GM18951 (cell line): Measurements from ENCODE around the gene ASXL1.
"Not testable (repeated sequence)": the region's sequence is repeated elsewhere in the genome, so short reads cannot be mapped to it uniquely, and the experiment has no call there.

ENCODE experiments used
- POLR2A ChIP-seq: IDR thresholded peaks from 4 replicates; pipeline ENCODE4 v1.6.1; 2011; ENCODE audit warnings: mild to moderate bottlenecking; ENCODE audit not compliant: insufficient read length, insufficient read depth; ENCODE audit errors: extremely low read depth
- in situ Hi-C: fragments of 300-500 bp; cut with MboI; formaldehyde crosslinking; loops from one replicate; pipeline ENCODE4 v1.12.0; 2022; ENCODE audit warnings: low sequenced_read_pairs, mixed read lengths, inconsistent platforms; ENCODE audit not compliant: unreplicated experiment

Gene ASXL1

DNA sequence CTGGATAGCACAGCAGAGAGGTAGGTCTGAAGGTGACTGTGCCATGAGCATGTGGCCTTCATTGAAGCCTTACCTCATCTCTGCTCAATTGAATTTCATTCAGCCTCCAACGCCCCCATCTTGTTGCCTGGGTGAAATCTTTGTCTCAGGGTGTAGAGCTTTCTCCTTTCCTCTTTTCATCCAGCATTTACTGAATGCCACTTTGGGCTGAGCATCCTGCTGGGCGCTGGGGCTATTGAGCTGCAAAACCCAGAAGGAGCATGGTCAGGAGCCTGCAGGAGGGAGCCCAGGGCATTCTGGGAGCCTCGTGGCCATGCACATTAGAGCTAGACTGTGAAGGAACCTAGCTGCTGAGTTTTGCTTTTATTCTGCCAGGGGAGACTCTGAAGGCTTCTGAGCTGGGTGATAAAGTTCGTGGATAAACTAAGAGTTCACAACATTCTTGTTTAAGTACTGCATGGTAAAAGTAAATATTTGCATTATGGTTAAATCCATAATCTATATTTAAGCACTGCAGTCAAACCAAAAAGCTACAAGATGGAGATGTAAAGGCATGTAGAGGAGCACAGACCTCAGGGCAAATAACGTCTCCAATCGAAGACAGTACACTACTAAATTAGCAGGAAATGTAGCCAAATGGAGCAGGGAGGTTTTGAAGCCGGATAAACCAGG, 13.2 kb upstream of the ASXL1 start:
- in situ Hi-C loops = no loop called here

DNA sequence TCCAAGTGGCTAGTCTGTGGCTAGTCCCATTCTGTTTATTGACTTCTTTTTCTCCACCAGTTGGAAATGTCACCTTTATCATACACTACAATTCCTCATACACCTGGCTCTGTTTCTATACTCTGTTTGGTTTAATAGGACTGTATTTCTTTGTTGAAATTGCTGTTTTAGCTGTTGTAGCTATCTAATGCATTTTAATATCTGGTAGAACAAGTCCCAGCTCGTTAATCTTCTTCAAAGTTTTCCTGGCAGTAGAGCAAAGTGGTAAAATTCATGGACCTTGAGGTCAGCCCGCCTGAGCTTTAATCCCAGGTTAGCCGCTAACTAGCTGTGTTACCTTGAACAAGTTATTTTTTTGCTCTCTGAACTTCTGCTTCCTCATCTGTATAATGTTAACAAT, 9.9 kb upstream of the ASXL1 start:
- TF ChIP-seq POLR2A = no peak
- in situ Hi-C loops = no loop called here

More for the DNA sequence above, 13.2 kb upstream of the ASXL1 start:
- TF ChIP-seq POLR2A = no peak

GRCh38 chr20:32350421-32350820, 7.7 kb upstream of the ASXL1 start:
- in situ Hi-C loops = no loop called here
- TF ChIP-seq POLR2A = no peak

- TF ChIP-seq POLR2A = no peak
- in situ Hi-C loops = no loop called here
Measured at GRCh38 chr20:32352121-32352720, 5.9 kb upstream of the ASXL1 start.

DNA sequence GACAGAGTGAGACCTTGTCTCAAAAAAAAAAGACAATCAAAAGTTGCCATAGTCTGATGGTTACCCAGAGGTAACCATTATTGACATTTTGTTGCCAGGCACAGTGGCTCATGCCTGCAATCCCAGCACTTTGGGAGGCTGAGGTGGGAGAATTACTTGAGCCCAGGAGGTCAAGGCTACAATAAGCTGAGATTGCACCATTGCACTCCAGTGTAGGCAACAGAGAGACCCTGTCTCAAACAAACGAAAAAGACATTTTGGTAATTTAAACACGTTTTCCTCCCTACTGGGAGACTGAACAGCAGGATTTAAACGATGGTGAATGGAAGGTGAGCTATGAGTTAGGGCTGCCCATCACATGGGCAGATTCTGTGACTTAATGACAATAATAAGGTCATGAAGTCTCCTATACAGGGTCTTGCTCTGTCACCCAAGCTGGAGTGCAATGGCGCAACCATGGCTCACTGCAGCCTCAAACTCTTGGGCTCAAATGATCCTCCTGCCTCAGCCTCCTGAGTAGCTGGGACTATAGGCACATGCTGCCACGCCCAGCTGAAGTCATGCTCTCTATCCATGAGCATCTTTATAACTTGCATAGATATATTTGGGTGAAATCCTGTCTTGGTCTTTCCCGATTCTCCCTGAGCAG, 4.2 kb upstream of the ASXL1 start:
- TF ChIP-seq POLR2A = no peak
- in situ Hi-C loops = no loop called here

- TF ChIP-seq POLR2A = no peak
- in situ Hi-C loops = no loop called here
Measured at GRCh38 chr20:32354592-32355416, 3.3 kb upstream of the ASXL1 start.

DNA sequence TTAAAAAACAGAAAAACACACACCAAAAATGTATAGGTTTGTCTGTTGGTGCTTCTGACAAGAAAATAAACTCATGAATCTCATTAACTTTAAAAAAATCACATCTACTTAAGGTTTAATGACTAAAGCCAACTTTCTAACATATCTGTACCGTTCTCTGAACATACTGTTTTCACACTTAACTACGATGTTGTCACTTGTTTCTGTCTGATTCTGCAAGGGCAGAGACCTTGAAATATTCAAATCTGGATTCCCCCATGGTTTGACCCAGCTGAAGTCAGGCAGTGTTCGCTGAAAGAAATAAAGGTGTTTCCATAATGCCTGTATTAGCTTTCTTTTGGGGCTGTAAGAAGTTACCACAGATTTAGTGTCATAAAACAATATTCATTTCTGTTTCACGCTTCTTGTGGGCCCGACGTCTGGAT, 2.7 kb upstream of the ASXL1 start:
- in situ Hi-C loops = no loop called here
- TF ChIP-seq POLR2A = no peak

DNA sequence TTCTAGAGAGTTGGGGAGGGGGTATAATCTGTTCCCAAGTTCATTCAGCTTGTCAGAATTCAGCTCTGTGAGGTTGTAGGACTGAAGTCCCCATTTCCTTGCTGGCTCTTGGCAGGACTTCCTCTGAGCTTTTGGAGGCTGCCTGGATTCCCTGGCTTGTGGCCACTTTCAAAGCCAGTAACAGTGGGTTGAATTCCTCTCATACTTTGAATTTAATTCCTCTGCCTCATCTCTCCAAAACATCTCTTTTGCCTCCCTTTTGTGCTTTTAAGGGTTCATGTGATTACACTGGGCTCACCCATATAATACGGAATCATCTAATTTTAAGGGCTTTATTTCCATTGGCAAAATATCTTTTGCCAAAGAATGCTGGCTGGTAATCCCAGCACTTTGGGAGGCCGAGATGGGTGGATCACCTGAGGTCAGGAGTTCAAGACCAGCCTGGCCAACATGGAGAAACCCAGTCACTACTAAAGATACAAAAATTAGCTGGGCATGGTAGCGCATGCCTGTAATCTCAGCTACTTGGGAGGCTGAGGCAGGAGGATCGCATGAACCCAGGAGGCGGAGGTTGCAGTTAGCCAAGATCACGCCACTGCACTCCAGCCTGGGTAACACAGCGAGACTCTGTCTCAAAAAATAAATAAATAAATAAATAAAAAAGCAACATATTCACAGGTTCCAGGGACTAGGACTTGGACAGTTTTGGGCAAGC, 2.1 kb upstream of the ASXL1 start:
- in situ Hi-C loops = not testable (repeated sequence)

- in situ Hi-C loops = no loop called here
- TF ChIP-seq POLR2A = no peak
Measured at GRCh38 chr20:32356622-32357374, 1.3 kb upstream of the ASXL1 start.

DNA sequence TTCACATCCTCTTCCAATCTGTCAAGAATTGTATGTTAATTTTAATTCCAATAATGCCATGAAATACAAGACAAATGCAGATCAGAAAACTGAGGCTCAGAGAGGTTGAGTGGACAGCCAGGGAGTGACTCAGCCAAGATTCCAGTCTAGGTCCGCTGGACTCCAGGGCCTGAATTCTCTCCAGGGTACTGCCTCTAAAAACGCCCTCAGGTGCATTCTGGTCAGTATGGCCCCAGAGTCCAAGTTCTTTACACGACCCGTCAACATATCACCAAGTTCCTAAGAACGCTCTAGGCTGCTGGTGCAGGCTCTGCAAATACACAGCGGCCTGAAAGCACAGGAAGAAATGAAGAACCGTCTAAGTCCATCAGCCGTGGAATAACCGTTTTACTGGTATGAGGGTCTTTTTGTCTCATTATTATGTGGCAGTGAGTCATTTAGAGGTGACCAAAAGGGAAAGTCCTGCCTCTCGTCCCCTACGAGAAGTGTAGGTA, 709 bp upstream of the ASXL1 start:
- no peak for TF ChIP-seq POLR2A
- in situ Hi-C loops = no loop called here

GRCh38 chr20:32358632-32358882, 426 bp downstream of the ASXL1 start:
- in situ Hi-C loops = no loop called here
- TF ChIP-seq POLR2A = no peak

DNA sequence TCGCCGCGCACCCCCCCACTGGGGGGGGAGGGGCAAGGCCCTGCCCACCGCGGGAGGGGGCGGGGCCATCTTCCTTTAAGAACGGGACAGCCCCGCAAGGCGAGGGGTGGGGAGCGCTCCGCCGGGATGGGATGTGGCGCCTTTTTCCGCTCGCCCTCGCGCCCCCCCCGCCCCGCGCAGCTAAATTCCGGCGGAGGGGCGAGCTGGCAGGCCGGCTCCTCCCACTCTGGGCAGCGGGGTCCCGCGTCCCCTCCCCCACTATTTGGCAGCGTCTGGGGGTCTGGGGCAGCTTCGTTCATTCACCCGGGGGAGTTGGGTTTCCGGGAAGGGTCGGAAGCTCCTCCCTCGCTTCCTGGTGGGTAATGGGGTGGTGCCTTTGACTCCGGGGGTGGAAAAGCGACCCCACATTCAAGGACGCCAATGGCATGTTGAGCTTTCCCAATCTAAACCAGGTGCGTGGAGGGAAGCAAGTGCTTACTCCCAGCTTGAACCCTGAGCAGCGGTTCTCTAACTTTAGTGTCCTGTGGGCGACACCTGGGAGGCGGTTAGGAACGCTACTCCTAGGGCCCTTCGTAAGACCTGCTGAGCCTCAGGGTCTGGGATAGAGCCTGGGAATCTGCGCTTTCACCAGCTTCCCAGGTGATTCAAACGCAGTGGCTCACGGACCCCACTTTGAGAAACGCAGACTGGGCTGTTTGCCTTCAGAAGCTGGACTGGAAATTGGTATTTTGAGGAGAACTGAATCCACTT, 927 bp downstream of the ASXL1 start:
- peak; percentile 69 for TF ChIP-seq POLR2A
- in situ Hi-C loops = no loop called here
